ENCODE data around the gene ACTL6B. TPM values are rescaled to one million over a fixed set of nuclear protein-coding genes. Genes with fewer than 3 reads are reported as not detected.

Gene ACTL6B
- total RNA-seq, 1 experiment from 2014 or later: not detected

DNA sequence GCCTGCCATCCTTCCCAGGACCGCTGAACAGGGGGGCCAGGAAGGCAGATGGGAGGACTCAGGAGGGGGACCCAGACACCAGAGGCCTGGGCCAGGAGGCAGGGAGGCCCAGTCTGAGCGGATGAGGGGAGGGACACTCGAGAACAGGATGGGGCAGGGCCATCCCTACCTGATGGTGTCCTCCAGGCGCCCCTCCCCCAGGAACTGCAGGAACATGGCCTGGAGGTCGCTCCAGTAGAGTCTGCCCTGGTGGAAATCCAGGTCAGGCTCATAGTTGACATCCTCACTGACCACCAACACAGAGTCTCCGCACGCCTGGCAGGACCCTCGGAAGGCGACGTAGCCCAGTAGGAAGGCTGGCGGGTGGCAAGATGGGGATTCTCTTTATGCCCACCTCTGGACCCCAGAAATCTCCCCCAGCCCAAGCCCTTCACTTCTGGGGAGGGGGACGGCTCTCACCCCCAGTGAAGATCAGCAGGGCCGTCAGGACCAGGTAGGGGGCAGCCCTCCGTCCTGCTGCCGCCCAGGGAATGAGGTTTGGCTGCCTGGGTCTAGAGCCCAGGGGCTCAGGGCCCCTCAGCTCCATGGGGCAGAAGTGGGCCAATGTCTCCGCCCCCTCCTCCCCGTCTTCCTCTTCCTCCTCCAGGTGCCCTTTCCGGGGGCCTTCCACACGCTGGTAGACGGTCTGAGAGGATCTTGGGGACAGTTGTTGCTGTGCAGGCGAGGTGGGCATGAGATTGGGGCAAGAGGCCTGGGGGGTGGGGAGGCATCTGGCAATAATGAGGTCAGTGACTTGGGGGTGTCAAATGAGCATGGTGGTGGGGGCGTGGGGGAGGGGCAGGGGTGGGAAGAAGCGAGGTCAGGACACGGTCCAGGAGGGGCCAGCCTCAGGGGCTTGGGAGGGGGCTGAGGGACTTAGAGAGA, 15.5 kb downstream of the ACTL6B start:
- DNase-seq (ENCODE audit: low read depth): no peak
- in situ Hi-C loops (cut with HindIII; ENCODE audit: low pct_unique_long_range_greater_than_20kb, low sequenced_read_pairs): no loop called here

DNA sequence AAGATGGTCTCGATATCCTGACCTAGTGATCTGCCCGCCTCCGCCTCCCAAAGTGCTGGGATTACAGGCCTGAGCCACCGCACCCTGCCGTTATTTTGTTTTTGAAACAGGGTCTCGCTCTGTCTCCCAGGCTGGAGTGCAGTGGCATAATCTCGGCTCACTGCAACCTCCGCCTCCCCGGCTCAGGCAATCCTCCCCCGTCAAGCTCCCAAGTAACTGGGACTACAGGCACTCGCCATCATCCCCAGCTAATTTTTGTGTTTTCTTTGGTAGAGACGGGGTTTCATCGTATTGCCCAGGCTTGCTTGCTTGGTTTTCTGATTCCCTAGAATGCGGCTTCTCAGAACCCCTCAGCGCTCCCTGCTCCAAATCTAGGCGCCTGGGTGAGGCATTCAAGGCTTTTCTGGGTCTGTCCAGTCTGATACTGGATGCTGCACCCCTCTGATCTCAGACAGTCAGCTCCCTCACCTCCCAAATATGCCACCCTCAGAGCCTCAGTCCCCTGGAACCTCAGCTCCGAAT, 16.2 kb downstream of the ACTL6B start:
- in situ Hi-C loops (cut with HindIII; ENCODE audit: low pct_unique_long_range_greater_than_20kb, low sequenced_read_pairs): no loop called here
- DNase-seq (ENCODE audit: low read depth): no peak

DNA sequence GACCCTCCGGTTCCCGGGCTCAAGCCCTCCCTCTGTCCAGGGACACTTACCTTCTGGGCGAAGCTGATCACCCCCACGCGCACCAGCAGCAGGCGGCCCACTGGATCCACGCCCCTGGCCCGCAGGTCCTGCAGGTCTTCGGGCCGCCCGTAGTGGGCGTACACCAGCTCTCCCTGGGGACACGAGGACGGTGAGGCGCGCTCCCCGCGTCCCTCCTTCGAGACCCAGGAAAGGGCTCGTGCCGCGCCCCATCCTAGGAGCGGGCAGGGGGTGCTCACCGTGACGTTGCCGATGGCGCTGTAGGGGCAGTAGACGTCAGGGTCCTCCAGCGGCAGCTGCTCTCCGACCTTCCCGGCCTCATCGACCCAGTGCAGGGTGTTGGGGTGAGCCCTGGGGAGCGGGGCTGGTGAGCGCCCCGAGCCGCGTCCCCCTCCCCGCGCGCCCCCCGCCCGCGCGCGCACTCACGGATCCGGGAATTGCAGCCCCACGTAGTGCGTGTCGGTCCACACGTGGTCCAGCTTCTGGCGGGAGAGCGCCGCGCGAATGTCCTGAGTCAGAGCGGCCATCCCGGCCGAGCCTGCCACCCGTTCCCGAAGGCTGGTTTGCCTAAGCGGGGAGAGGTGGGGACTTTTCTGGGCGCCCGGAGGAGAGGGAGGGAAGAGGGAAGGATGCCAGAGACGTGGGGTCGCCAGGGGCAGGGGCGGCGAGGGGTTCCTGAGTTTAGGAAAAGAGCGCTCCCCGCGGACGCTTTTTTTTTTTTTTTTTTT, 23.1 kb downstream of the ACTL6B start:
- peak; percentile 28 for DNase-seq (ENCODE audit: low read depth)
- in situ Hi-C loops (cut with HindIII; ENCODE audit: low pct_unique_long_range_greater_than_20kb, low sequenced_read_pairs): no loop called here

DNA sequence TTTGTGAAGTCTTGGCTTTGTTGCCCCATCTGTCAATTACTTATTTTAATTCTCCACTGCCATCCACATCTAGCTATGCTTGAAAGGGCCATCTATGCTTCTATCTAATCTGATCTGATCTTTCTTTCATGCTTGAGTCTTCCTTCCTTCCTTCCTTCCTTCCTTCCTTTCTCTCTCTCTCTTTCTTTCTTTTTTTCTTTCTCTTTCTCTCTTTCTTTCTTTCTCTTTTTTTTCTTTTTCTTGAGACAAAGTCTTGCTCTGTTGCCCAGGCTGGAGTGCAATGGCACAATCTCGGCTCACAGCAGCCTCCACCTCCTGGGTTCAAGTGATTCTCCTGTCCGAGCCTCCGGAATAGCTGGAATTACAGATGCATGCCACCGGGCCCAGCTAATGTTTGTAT, 26.2 kb downstream of the ACTL6B start:
- in situ Hi-C loops (cut with HindIII; ENCODE audit: low pct_unique_long_range_greater_than_20kb, low sequenced_read_pairs): no loop called here
- DNase-seq (ENCODE audit: low read depth): no peak

DNA sequence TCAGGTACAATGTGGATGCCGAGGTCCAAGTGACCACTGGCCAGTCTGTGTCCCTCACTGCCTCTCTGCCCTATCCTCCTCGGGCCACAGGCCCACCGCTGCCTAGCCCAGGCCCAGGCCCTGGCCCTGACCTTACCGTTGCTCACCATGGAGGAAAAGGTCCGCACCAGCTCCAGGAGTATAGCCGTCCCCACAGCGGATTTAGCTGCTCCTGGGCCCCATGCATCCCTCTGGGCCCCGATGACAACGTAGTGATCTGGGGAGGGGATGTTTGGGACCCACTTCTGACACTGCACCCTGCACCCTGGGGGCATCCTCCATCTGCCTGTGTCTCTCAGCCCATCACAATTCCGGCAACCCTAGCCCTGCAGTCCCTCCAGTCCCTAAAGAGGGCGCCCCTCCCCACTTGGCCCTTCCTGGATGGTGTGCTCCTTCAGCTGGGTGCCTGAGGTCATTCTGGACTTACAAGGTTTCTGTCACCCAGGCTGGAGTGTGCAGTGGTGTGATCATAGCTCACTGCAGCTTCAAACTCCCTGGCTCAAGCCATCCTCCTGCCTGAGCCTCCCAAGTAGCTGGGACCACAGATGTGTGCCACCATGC, 27.0 kb downstream of the ACTL6B start:
- DNase-seq (ENCODE audit: low read depth): no peak
- in situ Hi-C loops (cut with HindIII; ENCODE audit: low pct_unique_long_range_greater_than_20kb, low sequenced_read_pairs): no loop called here

DNA sequence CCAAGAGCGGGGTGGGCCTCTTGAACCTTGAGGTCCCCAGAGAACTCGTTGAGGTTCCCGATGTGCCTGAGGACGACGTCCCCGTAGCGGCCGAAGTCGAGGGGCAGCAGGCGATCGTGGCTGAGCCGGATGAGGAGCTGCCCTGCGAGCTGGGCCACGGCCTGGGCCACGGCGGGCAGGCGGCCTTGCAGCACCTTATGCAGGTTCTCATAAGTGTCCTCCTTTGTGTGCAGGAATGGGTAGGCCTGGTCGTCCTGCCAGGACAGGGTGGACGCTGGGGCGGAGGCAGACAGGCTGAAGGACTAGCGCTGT, 29.1 kb downstream of the ACTL6B start:
- DNase-seq (ENCODE audit: low read depth): no peak
- in situ Hi-C loops (cut with HindIII; ENCODE audit: low pct_unique_long_range_greater_than_20kb, low sequenced_read_pairs): no loop called here

DNA sequence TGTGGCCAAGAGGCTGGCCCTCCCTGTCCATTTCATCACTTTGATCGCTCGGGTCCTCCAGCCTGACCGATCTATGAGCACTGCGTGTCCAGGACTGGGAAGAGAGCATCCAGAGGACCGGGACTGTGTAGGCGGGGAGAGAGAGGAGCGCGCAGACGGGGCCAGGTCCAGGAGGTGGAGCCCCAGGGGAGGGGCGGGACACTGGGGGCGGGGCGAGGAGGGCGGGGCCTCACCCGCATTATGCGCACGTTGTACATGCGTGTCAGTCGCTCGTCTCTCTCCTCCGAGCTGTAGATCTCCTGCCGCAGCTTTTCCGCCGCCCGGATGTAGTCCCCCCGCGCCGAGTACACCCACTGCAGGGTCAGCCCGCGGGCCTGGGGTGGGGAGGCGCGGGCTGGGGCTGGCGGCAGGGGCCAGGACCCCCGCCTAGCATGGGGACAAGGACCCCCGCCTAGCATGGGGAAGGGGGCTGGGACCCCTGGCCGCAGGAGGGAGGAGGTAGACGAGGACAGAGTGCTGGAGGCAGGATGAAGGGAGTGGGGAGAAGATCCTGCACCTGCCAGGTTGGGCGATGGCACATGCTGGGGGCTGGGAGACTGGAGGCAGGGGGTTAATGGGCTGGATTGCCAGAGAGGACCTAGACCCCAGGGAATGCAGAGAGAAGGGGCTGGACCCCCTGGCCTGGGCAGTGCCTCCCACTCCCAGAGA, 29.6 kb downstream of the ACTL6B start:
- peak; percentile 64 for DNase-seq (ENCODE audit: low read depth)
- in situ Hi-C loops (cut with HindIII; ENCODE audit: low pct_unique_long_range_greater_than_20kb, low sequenced_read_pairs): no loop called here

DNA sequence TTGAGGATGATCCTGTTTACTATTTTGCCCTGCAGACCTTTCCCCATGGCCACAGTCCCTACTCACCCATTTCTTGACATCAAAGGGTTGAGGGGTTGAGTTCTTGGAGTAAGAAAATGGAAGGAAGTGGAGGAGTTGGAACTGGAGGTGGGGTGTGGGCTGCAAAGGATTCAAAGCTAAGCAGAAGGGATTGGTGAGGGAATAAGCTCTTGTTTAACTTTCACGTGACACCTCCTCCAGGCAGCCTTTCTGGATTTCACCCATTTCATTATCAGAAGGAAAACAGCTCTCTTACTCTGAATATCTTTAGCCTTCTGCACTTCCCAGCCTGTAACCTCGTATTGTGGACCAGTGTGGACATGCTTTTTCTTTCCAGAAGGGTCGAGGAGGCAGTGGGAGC, 30.2 kb downstream of the ACTL6B start:
- in situ Hi-C loops (cut with HindIII; ENCODE audit: low pct_unique_long_range_greater_than_20kb, low sequenced_read_pairs): no loop called here
- no peak for DNase-seq (ENCODE audit: low read depth)

DNA sequence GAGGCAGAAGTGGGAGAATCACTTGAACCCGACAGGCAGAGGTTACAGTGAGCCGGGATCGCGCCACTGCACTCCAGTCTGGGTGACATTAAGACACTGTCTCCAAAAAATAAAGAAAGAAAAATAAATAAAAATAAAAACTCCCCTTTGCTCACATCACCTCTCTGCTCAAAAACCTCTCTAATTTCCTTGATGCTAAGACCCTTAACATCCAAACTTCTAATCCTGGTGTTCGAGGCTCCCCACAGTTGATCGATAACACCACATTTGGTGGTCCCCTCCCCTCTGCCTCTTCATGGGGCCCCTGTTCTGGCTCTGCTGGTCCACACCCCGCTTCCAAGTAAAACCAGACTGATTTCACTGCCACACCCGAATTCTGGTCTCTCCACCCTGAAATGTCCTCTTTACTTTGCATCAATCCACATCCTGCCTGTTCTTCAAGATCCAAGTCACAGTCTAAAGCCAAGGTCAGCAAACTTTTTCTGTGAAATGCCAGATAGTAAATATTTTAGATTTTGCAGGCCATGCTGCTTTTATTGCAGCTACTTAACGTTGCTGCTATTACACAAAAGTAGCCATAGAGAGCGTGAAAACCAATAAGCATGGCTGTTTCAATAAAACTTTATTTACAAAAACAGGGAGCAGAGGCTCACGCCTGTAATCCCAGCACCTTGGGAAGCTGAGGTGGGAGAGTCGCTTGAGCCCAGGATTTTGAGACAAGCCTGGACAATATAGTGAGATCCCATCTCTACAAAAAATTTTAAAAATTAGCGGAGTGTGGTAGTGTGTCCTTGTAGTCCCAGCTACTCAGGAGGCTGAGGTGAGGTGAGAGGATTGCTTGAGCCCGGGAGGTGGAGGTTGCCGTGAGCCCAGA, 32.1 kb downstream of the ACTL6B start:
- in situ Hi-C loops (cut with HindIII; ENCODE audit: low pct_unique_long_range_greater_than_20kb, low sequenced_read_pairs): no loop called here
- DNase-seq (ENCODE audit: low read depth): no peak

DNA sequence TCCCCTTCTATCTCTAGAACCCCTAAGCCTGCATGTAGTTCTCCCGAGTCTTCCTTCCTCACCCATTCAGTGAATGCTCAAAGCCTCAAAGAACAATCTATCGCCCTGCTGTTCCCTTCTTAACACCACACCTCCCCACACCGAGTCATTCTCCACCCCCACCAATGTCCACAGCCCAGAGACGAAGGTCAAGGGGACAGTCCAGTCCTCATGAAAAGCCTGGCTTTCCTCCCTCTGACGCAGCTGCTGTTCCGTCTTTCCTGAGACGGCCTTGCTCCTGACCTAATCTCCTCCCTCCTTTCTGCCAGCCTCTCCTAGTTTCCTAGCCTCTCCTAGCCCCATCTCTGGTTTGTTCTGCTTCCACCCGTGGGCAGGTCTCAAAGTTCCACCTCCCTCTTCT, 34.7 kb downstream of the ACTL6B start:
- DNase-seq (ENCODE audit: low read depth): no peak

DNA sequence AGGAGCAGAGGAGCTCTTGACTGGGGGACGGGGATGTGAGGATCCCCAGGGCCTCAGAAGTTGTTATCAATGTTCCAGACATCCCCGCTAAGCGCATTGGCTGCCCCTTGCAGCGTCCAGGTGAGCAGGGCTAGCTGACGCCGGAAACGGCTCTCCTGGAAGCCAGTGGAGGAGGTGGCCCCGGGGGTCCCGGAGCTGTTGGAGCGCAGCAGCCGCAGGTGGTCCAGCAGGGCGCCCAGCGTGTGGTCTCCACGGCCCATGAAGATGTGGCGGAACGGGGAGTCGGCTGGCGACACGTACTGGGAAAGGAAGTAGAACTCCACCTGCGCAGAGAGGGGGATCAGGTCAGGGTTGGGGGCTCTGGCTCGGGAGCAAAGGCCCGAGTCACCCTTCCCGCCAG, 35.4 kb downstream of the ACTL6B start:
- in situ Hi-C loops (cut with HindIII; ENCODE audit: low pct_unique_long_range_greater_than_20kb, low sequenced_read_pairs): no loop called here
- DNase-seq (ENCODE audit: low read depth): no peak

More for the DNA sequence above, 34.7 kb downstream of the ACTL6B start:
- in situ Hi-C loops (cut with HindIII; ENCODE audit: low pct_unique_long_range_greater_than_20kb, low sequenced_read_pairs): no loop called here

DNA sequence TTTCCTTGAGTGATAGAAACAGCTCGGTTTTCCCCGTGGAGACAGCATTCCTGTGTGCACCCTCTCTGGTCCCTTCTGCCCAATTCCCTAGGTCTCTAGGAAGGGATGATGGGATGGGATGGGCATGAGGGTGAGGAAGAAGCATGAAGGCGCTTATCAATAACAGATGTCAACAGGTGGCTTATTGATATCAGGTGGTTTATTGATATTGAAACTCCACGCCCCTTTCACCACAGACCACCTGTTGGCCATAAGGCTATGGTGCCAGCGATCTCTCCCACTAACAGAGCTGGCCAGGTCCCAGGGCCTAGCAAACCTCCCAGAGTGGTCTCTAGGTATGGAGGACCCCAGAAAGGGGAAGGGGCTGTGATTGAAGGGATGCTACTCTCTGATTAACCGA, 36.0 kb downstream of the ACTL6B start:
- DNase-seq (ENCODE audit: low read depth): no peak
- in situ Hi-C loops (cut with HindIII; ENCODE audit: low pct_unique_long_range_greater_than_20kb, low sequenced_read_pairs): no loop called here

DNA sequence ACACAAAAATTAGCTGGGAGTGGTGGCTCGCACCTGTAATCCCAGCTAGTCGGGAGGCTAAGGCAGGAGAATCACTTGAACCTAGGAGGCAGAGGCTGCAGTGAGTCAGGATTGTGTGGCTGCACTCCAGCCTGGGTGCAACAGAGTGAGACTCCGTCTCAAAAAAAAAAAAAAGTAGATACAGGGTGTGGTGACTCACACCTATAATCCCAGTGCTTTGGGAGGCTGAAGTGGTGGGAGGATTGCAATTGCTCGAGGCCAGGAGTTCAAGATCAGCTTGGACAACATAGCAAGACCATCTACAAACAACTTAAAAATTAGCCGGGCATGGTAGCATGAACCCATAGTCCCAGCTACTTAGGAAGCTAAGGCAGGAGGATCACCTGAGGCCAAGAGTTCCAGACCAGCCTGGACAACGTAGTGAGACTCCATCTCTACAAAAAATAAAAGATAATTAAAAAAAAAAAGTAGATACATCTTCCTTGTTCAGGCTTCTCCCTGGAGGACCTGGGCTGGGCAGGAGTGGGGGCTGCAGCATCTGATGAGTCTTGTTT, 41.9 kb downstream of the ACTL6B start:
- in situ Hi-C loops (cut with HindIII; ENCODE audit: low pct_unique_long_range_greater_than_20kb, low sequenced_read_pairs): no loop called here
- DNase-seq (ENCODE audit: low read depth): no peak

DNA sequence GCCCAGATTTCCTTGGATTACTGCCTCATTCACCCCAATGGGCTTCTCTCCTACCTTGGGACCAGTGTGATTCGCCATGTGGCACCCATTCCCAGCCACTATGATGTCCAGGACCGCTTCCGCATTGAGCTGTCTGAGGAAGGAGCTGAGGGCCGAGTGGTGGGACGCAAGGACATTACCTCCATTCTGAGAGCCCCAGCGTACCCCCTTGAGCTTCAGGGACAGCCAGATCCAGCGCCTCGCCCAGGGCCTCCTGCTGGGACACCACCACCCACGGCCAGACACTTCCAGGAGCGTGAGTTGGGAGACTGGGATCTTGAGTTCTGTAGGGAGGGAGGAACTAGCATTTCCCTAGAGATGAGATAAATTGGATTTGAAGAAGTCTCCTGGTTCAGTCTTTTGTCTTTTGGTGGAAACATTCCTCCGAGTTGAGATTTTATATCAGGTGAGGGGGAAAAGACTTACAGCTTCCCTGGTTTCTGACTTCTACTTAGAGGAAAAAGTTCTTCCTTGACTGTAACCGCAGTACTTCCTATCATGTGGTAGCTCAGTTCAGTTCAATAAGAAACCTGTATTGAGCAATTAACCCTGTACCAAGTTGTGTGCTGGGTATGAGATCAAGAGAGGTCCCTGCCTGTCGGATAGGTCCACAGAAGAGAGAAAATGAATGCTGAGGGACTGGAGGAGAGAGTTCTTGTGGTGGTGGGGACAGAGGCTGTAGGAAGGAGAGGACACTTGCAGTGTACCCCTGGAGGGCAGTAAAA, 42.7 kb downstream of the ACTL6B start:
- no peak for DNase-seq (ENCODE audit: low read depth)
- in situ Hi-C loops (cut with HindIII; ENCODE audit: low pct_unique_long_range_greater_than_20kb, low sequenced_read_pairs): no loop called here

DNA sequence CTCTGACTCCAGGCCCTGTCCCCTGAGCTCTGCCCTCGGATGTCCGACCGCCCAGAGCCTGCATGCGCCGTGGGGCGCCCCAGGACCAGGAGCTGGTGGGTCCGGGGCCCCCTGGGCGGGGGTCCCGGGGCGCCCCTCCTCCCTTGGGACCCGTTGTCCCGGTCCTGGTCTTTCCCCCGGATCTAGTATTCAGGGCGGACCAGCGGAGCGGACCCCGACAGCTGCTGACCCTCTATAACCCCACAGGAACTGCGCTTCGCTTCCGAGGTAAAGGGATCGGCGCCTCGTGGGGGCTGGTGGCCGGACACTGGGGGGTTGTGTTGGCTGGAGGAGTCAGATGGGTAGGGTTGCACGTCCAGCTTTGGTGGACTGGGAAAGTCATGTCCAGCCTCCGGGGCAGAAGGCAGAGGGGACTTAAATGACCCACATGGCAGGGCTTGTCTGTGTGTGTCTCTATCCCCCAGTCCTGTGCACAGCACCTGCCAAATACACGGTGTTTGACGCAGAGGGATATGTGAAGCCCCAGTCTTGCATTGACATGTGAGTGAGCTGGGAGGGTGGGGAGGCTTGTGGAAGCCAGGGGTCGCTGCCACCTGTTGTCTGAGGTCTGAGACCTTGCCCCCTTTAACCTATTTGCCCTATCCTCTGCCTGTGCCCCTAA, 43.4 kb downstream of the ACTL6B start:
- no peak for DNase-seq (ENCODE audit: low read depth)
- in situ Hi-C loops (cut with HindIII; ENCODE audit: low pct_unique_long_range_greater_than_20kb, low sequenced_read_pairs): no loop called here

DNA sequence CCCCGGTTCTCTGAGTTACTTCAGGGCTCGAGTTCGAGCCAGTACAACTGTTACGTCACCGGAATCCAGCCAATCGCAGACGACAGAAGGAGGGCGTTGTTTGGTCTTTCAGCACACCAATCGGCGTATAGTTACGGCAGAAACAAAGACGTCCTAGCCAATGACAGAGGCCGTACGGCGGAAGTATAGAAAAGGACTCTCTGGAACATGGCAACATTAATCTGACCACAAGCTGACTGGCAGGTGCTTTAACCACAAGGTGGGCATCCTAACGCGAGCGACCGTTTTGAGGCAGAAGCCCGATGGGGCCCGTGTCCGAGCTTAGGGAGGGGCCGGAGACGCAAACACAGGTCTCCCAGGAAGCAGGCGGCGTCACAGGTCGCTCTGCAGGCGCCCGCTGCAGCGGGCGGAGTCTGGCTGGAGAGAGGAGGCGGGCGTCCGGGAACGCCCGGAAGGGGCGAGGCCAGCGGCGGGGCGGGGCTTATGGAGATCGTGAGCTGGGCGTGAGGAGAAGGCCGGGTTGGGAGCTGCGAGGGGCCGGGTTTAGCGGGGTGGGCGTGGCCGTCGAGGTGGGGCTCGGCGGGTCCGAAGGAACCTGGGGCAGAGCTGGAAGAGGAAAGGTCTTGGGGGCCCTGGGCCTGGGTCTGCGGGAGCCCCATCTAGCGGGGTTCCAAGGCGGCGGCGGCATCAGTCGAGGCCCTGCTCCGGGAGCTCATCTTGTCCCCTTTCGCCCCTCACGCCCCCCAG, 44.1 kb downstream of the ACTL6B start, which contains the start of gene MOSPD3:
TSS of gene MOSPD3 (plus strand) at position 558 of the 747 bp plus-strand sequence. CDS start 252 bp downstream, outside the sequence.
- in situ Hi-C loops (cut with HindIII; ENCODE audit: low pct_unique_long_range_greater_than_20kb, low sequenced_read_pairs): no loop called here

More for the DNA sequence above, 44.1 kb downstream of the ACTL6B start, which contains the start of gene MOSPD3:
- peak; percentile 98 for DNase-seq (ENCODE audit: low read depth)
